Measurements from ENCODE around the gene MAGI2.
"Not testable (repeated sequence)": the region's sequence is repeated elsewhere in the genome, so short reads cannot be mapped to it uniquely, and the experiment has no call there.

Gene MAGI2

DNA sequence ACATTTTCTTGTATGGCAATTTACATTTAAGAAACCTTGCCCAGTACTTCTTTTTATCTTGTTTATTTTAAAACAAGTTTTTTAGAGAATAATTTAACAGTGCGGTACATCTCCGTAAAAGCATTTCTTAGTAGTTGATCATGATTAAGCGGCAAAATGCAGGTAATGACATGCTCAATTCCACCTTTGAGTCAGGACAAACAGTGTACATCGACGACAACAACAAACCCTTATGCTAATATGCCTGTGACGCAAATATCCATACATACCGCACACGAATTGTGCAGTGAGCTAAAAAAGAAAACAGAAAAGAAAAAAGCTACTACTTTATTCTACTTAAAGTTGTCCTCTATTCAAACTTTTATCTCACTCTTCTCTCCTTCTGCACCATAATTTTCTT, 1.9 kb downstream of the MAGI2 start:
- no peak for DNase-seq (ENCODE audit: low read depth, low spot score)

DNA sequence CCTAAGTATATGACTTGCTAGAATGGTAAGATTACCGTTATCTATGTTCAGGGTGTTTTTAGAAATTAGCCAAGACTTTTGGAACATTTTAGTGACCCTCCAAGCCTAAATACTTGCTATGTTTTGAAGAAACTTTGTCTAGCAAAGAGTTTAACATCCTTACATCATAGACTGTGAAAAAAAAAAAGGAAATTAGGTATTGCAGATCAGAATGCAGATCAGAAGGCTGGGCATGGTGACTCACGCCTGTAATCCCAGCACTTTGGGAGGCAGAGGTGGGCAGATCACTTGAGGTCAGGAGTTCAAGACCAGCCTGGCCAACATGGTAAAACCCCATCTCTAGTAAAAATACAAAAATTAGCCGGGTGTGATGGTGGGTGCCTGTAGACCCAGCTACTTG, 10.7 kb downstream of the MAGI2 start:
- DNase-seq (ENCODE audit: low read depth, low spot score): not testable (repeated sequence)

DNA sequence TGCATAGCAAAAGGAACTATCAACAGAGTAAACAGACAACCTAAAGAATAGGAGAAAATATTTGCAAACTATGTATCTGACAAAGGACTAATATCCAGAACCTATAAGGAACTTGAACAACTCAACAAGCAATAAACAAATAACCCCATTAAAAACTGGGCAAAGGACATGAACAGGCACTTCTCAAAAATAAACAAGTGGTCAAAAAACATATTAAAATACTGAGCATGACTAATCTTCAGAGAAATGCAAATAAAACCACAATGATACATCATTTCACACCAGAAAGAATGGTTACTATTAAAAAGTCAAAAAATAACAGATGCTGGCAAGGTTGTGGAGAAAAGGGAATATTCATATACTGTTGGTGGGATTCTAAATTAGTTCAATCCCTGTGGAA, 17.1 kb downstream of the MAGI2 start:
- no peak for DNase-seq (ENCODE audit: low read depth, low spot score)

DNA sequence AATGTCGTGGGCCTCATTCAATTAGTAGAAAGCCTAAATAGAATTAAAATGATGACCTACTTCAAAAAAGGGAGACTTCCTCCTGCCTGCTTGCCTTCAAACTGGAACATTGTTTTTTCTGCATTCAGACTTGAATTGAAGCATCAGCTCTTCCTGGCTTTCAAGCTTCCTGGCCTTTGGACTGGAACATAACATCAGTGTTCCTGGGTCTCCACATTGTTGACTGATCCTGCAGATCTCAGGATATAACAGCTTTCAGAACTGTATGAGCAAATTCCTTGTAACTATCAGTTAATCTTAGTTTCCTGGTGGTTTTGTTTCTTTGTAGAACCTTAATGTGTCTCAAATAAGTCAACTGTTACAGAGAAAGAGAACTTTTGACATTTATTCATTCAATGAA, 18.6 kb downstream of the MAGI2 start:
- no peak for DNase-seq (ENCODE audit: low read depth, low spot score)

DNA sequence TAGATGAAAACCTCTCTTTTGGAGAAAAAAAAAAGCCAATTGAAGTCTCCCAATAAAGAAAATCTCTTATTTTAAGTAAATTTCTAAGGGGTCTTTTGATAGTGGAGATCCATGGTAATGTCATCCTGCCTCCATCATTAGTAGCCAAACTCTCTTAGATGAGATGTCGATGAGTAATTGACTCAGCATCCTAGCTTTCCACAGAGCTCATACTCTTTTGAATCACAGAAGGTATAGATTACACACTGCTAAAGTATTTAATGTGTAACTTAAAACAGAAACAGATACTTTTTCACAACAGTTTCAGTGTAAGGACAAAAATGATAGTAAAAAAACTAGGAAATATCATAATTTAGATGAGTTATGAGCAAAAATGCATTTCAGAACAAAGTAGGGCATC, 19.4 kb downstream of the MAGI2 start:
- DNase-seq (ENCODE audit: low read depth, low spot score): no peak

DNA sequence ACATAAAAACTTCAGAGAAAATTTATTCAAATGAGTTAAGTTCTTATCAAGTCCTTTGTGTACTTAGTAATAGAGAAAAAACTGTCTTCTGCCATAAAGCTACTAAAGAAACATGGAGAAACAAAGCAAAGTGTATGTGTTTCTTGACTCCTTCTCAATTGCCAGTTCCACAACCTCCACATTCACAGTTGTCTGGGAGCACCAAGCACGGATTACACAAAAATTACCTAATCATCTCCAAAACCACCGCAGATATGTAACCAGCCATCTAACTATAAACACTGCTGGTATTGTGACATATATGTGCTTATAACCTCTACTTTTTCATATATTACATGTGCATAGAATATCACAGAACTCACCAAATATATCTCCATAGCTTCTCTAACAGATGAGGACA, 23.1 kb downstream of the MAGI2 start:
- DNase-seq (ENCODE audit: low read depth, low spot score): no peak

DNA sequence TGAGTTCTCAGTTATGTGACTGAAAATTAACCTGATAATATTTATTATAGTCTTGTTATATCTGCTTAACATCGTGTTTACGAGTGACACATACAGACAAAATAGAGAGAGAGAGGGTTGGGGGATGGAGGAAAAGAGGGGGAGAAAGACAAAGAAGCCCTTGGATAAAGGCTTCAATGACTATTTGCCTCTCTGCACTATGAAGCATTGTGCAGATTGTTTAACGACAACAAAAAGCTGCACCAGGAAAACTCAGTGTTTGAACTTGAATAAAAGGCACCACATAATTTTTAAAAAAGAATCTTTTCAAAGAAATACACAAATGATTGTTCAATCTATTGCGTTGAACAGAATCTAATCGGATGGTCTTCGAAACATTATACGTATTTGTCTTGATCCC, 27.8 kb downstream of the MAGI2 start:
- DNase-seq (ENCODE audit: low read depth, low spot score): no peak

DNA sequence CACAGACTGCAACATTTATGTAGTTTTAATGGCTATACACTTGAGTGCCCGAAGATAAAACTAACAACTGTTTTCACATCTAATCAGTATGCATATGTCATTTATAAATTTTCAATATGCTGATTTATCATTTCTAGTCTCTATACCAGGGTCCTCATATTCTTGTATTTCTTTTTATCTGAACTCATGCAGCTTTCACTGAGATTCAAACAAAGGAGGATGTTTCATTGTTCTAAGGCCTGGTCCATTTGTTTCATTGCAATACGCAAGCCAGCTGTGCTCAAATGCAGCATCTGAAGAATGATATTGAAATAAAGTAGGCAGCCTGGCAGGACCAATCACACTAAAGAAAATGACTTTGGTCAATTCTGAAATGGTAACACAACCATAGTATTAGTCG, 31.7 kb downstream of the MAGI2 start:
- DNase-seq (ENCODE audit: low read depth, low spot score): no peak

DNA sequence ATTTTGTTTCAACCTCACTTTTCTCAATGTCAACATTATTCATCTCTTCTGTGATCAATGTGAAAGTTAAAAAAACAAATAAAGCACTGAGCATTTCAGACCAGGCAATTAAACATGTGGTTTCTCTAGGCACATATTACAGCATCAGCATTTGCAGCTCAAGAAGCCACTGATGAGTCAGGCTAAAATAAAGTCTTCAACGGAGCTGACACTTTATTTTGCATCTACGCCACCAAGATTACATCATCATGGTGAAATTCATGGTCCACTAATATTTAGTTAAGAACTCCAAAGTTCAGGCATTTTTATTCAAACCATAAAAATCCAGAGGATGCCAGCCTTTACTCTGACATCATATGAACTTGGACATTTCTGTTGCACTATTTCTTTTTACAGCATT, 33.0 kb downstream of the MAGI2 start:
- DNase-seq (ENCODE audit: low read depth, low spot score): no peak

DNA sequence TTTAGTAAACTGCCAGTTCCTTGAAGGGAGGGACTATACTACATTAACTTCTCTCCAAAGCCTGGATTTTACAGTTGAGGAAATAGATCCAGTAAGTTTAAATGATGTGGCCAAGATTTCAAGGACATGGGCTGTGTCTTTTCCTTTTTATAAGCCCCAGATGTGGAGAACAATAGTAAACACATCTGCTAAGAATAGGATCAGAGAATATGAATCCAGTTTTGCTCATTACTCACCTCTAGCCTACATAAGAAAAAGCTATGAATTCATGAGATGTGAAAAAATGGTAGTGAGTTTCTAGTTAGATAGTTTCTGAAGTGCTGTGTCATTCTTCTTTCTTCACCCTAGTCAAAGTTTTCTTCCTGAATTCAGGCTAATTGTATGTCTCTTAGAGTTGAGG, 38.6 kb downstream of the MAGI2 start:
- DNase-seq (ENCODE audit: low read depth, low spot score): no peak

DNA sequence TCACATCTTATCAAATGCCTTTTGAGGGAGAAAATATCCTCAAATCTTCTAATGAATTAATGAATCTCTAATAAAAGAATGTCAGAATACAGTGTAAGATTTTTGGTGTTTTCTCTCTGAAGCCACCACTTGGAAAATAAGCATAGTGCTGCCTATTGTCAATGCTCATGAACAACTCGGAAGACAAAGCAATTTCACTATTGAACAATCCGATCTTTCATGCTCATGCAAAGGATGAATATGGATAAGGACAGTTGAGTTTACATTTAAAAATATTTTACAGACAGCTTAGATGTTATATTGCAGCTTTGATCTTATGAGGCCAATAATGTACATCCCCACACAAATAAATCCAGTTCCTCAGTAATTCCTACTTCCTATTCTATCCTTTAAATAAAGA, 40.6 kb downstream of the MAGI2 start:
- no peak for DNase-seq (ENCODE audit: low read depth, low spot score)

DNA sequence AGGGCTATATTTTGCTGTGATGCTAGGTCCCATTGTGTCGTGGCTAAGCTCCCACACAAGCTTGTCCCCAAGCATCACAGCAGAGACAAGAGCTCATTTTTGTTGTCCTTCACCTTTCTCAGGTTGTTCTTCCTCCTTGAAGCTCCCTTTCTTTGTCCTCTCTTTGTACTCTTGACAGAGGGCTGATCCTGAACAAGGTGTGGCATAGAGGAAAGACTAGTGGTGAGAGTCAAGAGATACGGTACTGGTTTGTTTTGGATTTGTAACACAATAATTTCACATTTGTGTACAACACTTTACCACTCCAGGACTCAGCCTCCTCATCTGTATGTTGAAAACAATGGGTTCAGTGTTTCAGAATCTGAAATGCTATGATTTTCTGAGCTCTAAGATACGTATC, 41.0 kb downstream of the MAGI2 start:
- no peak for DNase-seq (ENCODE audit: low read depth, low spot score)

DNA sequence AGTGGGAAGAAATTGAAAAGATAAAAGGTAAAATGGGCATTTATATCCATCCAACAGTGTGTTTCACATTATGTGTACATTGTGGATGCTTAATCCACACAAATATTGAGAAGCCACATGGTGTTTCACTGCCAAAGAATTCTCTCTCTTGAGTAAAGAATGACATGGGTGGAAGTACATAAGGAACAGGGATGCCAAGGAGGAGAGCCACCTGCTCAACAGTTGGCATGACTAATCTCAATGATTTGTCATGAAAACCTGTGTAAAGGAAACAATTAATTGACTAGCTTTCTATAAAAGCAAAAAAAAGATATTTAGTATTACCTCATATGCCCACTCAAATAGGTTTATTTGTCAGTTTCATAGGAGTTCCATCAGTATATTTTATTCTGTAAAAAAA, 43.1 kb downstream of the MAGI2 start:
- DNase-seq (ENCODE audit: low read depth, low spot score): no peak

DNA sequence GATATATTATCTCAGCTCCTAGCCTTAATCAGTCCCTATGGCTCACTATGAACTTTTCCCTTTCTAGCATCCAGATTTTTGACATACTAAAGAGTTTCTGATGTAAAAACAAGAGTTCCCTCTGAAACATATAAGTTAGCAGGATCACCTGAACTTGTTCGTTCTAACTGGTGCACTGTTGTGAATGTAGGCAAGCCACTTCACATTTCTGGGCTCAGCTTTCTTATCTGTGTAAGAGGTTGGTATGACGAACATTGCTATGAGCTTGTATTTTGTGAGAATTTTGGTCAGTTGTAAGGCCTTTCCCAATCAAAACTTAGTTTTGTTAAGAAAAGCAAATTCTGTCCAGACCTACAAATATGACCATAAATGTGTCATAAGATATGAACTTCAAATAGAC, 46.1 kb downstream of the MAGI2 start:
- DNase-seq (ENCODE audit: low read depth, low spot score): no peak

DNA sequence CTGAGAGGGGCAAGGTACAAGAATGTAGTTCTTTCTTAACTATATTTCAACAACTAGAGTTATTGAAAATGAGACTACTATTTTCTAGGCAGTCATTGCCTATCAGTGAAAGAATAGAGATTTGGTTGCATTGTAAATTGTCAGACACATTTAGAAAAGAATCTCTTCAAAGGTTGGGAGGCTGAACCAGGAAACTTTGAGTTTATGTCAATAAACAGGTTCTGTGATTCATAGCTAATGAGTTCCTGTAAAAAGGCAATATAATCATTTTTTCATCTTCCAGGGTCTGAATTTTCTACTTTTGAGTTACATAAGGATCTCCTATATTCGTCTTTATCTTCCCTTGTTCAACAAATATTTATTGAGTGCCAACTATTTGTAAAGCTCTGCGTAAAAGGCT, 47.1 kb downstream of the MAGI2 start:
- DNase-seq (ENCODE audit: low read depth, low spot score): no peak

DNA sequence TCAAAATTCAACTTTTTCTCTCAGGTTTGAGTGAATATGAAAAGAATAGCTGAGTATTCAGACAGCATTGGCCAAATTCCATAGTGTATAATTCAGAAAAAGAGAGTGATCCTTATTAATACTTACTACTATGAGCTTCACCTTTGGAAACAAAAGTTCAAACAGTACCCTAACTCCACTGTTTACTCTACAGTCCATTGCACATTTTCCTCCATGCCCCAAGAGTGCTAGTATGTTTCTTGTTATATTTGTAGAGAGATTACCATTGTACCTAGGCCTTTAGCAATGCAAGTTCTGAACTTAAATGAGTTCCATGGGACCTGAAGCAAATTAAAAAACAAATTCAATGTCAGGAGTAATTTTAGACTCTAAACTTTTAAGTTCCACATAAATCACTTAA, 48.1 kb downstream of the MAGI2 start:
- DNase-seq (ENCODE audit: low read depth, low spot score): no peak

DNA sequence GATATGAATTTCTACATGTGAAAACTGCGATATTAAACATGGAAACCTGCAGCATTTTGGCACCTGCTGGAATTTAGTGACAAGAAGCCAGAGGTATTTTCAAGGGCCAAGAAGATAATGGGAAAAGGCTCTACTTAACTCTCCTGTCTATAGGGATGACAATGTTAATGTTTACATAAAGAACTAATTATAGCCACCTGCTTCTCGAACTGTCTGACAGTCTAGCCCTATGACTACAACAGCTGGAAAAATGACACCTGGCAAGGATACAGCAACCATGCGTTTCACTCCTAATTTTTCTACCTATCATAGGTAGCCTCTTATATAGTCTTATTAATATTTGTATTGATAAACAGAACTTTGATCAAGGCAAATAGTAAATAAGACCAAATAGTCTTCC, 49.6 kb downstream of the MAGI2 start:
- no peak for DNase-seq (ENCODE audit: low read depth, low spot score)

DNA sequence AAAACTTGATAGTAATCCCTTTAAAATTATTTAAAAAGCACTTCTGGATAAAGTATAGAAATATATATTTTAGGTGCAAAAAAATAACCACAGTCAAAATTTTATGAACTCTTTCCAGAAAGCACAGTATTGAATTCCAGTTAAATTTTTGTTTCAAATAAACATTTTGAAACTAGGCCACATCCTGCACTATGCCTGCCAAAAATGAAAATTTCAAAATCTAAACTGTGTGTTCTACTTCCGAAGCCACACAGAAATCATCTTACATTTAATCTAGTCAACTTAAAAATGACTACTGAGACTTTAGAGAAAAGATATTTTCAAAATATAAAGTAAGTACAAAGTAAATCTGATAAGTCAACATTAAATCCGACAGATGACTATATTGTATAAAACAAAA, 50.0 kb downstream of the MAGI2 start:
- no peak for DNase-seq (ENCODE audit: low read depth, low spot score)

DNA sequence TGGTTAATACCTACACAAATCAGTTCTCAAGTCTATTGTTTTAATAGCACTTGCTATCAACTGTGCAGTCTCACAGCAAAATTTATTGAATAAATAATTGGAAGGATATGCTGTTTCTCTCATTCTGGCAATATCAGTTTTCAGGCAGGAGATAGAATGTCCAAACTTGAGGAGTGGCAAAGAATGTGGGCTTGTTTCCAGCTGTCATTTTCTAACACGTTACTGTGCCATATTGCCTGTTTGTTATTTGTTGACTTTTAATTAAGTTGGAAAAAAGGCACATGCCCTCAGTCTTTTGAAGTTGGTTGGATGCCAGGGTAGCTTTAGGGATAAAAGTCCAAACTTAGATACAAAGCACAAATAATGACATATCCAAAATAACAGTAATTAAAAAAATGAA, 52.2 kb downstream of the MAGI2 start:
- no peak for DNase-seq (ENCODE audit: low read depth, low spot score)

DNA sequence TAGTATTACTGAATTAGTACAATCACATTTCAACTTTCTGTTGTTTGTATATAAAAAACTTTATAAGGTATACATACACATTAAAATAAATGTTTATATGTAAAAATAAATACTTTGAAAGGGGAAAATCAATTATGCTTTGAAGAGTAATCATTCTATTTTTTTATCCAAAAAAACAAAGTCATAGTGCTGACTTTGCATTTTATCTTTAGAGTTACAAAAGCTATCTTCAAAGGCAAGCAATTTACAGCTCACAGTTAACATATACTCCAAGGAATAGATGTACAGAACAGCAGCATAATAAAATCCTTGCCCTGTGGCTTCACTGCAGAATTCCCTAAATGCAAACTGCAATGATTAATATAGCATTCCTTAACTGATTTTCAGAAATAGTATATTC, 53.2 kb downstream of the MAGI2 start:
- no peak for DNase-seq (ENCODE audit: low read depth, low spot score)

DNA sequence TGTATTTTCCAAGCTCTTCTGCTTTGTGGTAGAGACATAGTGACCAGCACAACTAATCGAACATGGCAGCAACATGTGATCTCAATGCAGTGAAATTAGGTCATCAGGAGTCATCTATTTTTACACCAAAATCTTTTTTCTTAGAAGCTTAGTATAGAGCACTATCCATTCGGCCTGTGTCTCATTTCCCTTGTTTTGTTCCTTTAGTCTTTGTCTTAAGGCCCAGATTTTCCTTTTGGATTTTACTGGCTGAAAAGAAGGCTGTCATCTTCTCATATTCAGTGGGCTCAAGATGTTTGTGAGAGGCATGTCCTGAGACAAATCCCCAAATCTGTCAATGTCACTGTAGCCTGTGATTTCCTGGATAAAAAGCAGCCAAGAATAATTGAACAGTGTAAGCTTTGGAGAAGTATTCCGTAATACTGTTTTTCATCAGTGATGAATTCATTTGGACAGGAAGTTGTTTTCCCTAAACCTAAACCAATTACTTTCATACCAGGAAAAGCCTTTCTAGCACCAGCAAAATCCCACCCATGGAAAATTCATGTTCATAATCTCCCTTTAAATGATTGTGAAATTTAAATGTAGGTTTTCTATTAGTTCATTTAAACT, 55.2 kb downstream of the MAGI2 start:
- no peak for DNase-seq (ENCODE audit: low read depth, low spot score)

DNA sequence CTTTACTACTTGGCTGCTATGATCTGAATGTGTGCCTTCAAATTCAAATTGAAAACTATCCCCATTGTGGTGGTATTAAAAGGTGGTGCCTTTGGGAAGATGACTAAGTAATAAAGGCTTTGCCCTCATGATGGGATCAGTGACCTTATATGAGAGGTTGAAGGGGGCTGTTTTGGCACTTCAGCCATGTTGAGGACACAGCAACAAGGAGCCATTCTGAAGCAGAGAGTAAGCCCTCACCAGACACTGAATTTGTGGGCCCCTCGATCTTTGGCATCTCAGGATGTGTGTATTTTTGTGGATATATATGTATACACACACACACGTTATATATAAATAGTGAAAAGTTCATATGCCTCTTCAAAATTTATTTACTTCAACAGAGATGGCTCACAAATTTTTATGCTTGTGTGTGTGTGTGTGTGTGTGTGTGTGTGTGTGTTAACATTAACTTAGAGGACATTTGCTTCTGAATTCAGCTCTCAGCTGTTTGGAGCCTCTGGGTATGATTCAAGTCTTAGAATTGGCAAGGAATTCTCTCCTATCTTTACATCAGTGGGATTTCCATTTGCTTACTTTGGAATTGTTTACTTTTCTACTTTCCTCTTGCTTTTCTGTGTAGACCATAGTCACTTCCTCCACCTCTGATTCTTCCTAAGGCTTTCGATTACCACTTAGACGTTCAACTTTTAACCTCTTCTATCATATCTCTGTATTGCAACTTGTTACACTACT, 66.6 kb downstream of the MAGI2 start:
- DNase-seq (ENCODE audit: low read depth, low spot score): no peak

DNA sequence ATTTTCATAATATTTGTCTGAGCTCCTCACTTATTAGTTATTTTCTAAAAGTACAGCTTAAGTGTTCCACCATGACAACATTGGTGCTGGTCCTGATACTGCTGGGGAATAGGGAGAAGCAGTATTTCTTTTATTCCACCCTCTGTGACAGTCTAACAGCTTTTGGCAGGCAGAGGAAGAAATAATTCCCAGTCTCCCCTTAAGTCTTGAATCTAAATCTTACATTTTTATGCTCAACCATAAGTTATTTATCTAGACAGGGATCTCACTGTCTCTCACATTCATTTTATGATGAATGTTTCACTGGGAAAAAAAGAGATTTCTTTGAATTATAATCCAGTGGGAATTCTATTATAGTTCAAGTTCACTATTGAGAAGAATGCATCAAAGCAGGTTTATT, 71.5 kb downstream of the MAGI2 start:
- DNase-seq (ENCODE audit: low read depth, low spot score): no peak

DNA sequence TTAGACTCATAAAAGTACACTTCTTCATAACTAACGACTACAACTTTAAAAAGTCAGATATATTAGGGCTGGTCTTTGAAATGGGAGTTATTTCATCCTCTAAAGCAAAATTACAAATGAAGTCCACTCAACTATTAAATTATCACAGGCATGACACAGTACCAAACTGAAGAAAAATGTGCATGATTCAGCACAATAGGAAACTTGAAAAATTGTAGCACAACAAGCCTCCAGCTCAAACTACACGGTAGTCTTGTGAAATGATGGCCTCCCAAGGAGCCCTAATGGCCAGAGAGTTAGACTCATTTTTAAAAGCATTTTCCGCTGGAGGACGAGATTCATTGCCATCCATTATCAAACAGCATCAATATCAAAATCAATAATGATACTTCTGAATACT, 76.4 kb downstream of the MAGI2 start:
- no peak for DNase-seq (ENCODE audit: low read depth, low spot score)
